ENCODE results near the gene TEPSIN. TPM values are rescaled to one million over a fixed set of nuclear protein-coding genes. Genes with fewer than 3 reads are reported as not detected.
A peak's percentile ranks its signal among the peaks of the same experiment; 100 is the strongest.

Gene TEPSIN, protein sequence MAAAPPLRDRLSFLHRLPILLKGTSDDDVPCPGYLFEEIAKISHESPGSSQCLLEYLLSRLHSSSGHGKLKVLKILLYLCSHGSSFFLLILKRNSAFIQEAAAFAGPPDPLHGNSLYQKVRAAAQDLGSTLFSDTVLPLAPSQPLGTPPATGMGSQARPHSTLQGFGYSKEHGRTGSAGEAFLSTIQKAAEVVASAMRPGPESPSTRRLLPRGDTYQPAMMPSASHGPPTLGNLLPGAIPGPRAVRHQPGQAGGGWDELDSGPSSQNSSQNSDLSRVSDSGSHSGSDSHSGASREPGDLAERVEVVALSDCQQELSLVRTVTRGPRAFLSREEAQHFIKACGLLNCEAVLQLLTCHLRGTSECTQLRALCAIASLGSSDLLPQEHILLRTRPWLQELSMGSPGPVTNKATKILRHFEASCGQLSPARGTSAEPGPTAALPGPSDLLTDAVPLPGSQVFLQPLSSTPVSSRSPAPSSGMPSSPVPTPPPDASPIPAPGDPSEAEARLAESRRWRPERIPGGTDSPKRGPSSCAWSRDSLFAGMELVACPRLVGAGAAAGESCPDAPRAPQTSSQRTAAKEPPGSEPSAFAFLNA
- 50.0 and 60.3 TPM in 2 replicates for polyA plus RNA-seq
- 24.0 and 34.8 TPM in 2 replicates for polyA minus RNA-seq

DNA sequence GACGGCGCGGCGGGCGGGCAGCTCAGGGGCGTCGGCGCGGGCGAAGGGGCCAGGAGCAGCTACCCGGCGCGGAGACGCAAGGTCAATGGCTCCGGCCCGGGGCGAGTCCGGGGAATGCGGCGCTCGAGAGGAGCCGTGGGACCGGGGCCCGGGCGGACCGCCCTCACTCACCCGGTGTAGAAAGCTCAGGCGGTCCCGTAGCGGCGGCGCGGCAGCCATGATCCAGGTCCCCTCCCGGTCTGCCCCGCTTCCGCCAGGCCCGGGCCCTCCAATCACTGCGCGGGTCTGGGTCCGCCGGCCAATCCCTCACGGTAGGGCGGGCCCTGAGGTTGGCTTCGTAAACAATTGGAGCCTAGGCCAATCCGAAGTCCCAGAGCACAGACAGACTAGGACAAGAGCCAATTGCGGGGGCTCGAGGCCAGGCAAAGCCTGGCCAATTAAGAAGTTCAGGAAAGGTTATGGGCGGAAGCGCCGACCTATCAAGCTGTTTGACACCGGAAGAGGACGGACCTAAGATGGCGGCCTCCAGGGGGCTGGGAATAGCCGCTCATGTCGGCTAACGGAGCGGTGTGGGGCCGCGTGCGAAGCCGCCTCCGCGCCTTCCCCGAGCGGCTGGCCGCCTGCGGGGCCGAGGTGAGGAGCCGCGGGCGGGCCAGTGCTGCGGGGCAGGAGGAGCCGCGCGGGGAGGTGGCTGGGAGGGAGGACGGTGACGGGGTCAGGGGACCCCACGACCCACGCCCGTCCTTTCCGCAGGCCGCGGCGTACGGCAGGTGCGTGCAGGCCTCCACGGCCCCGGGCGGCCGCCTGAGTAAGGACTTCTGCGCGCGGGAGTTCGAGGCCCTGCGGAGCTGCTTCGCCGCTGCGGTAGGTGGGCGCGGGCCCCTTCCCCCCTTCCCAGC is at the start of gene TEPSIN, which contains the start of gene NDUFAF8:
TEPSIN (minus strand) TSS at position 241 of the 899 bp plus-strand sequence; CDS start at position 219, 22 bp downstream.
NDUFAF8 (plus strand) TSS at position 504 of the 899 bp plus-strand sequence; CDS start at position 550, 46 bp downstream.
- Histone ChIP-seq H3K36me3 (ENCODE audit: insufficient read depth, low read length) (no peaks in the 10 kb centered on the region), H3K27ac (ENCODE audit: low read length) (peak within 1 kb of the TSS; percentile 57), H3K27me3 (ENCODE audit: insufficient read depth, low read depth, low read length) (no peaks in the 10 kb centered on the region), H3F3A (ENCODE audit: insufficient read depth, low read length, poor library complexity, severe bottlenecking) (no peaks in the 10 kb centered on the region), H4K20me1 (ENCODE audit: insufficient read depth) (no peaks in the 10 kb centered on the region), H3K9me2 (ENCODE audit: insufficient read depth, low read length) (no peaks in the 10 kb centered on the region), H2AFZ (ENCODE audit: low read depth, low read length) (peak within 1 kb of the TSS; percentile 8), H3K4me3 (ENCODE audit: low read length) (peak within 1 kb of the TSS; percentile 99), H3K9me3 (ENCODE audit: low read length) (no peaks in the 10 kb centered on the region), H3K79me2 (replicated peaks; ENCODE audit: insufficient read depth, low read length) (peaks cover 19% of the 10 kb centered on the region), H3K4me2 (ENCODE audit: low read length) (peak within 1 kb of the TSS; percentile 68), H3K9ac (ENCODE audit: low read length) (peak within 1 kb of the TSS; percentile 75)
- peak; percentile 71 for TF ChIP-seq POLR2AphosphoS5 (IDR thresholded peaks at IDR 0.05)
- peak; percentile 14 for TF ChIP-seq RAD21 (conservative IDR thresholded peaks at IDR 0.05)
- TF ChIP-seq SMC3 (conservative IDR thresholded peaks at IDR 0.05; ENCODE audit: poor library complexity), result no peak
- no peak for TF ChIP-seq EZH2 (IDR thresholded peaks at IDR 0.05; ENCODE audit: borderline replicate concordance, insufficient read depth, low read length, poor library complexity, severe bottlenecking)
- TF ChIP-seq EP300 (conservative IDR thresholded peaks at IDR 0.05; ENCODE audit: poor library complexity, severe bottlenecking), result peak; percentile 31
- TF ChIP-seq, protein P1, sequence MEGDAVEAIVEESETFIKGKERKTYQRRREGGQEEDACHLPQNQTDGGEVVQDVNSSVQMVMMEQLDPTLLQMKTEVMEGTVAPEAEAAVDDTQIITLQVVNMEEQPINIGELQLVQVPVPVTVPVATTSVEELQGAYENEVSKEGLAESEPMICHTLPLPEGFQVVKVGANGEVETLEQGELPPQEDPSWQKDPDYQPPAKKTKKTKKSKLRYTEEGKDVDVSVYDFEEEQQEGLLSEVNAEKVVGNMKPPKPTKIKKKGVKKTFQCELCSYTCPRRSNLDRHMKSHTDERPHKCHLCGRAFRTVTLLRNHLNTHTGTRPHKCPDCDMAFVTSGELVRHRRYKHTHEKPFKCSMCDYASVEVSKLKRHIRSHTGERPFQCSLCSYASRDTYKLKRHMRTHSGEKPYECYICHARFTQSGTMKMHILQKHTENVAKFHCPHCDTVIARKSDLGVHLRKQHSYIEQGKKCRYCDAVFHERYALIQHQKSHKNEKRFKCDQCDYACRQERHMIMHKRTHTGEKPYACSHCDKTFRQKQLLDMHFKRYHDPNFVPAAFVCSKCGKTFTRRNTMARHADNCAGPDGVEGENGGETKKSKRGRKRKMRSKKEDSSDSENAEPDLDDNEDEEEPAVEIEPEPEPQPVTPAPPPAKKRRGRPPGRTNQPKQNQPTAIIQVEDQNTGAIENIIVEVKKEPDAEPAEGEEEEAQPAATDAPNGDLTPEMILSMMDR (IDR thresholded peaks at IDR 0.05; ENCODE audit: poor library complexity, severe bottlenecking), result peak; percentile 53
- peak; percentile 98 for TF ChIP-seq MXI1 (conservative IDR thresholded peaks at IDR 0.05; ENCODE audit: poor library complexity, severe bottlenecking)

DNA sequence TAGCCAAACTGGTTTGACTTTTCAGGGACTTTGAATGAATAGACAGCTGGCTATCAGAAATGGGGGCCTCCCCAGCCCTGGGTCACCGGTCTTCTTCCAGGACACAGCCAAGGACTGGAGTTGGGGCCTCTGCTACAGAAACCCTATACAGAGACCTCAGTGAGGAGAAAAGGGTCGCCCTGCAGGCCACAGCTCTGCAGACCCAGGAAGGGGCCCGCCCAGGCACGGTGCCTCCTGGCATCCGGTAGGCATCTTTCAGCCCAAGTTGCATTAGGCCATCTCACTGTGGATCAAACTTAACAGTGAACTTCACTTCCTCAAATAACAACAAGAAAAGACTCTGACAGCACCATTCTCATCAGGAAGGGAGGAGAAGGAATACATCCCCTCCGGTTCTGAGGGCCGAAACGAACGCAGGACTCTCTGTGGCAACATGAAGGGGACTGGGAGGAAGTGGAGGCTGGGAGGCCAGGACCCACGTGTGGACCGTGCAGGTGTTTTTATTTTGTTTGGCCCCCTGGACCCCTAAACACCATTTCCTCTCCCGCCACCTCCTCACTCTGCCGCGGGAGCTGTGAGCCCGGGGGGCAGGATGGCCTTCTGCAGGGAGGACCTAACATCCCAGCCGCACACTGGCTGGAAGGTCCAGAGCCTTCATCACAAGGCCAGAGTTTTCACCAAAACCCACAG is 49.0 kb upstream of the TEPSIN start:
- Histone ChIP-seq H3K4me3 (ENCODE audit: low read length) (no peak overlapping the region), H3K9me2 (ENCODE audit: insufficient read depth, low read length) (no peaks in the 10 kb centered on the region), H3K79me2 (replicated peaks; ENCODE audit: insufficient read depth, low read length) (peaks cover 5% of the 10 kb centered on the region), H4K20me1 (ENCODE audit: insufficient read depth) (no peaks in the 10 kb centered on the region), H3F3A (ENCODE audit: insufficient read depth, low read length, poor library complexity, severe bottlenecking) (no peaks in the 10 kb centered on the region), H3K9me3 (ENCODE audit: low read length) (no peaks in the 10 kb centered on the region), H2AFZ (ENCODE audit: low read depth, low read length) (no peak overlapping the region), H3K27me3 (ENCODE audit: insufficient read depth, low read depth, low read length) (no peaks in the 10 kb centered on the region), H3K27ac (ENCODE audit: low read length) (no peak overlapping the region), H3K9ac (ENCODE audit: low read length) (no peak overlapping the region), H3K36me3 (ENCODE audit: insufficient read depth, low read length) (no peaks in the 10 kb centered on the region), H3K4me2 (ENCODE audit: low read length) (no peak overlapping the region)
- TF ChIP-seq EZH2 (IDR thresholded peaks at IDR 0.05; ENCODE audit: borderline replicate concordance, insufficient read depth, low read length, poor library complexity, severe bottlenecking), result no peak
- no peak for TF ChIP-seq POLR2AphosphoS5 (IDR thresholded peaks at IDR 0.05)
- TF ChIP-seq EP300 (conservative IDR thresholded peaks at IDR 0.05; ENCODE audit: poor library complexity, severe bottlenecking), result no peak
- no peak for TF ChIP-seq RAD21 (conservative IDR thresholded peaks at IDR 0.05)
- no peak for TF ChIP-seq SMC3 (conservative IDR thresholded peaks at IDR 0.05; ENCODE audit: poor library complexity)
- no peak for TF ChIP-seq MXI1 (conservative IDR thresholded peaks at IDR 0.05; ENCODE audit: poor library complexity, severe bottlenecking)
- TF ChIP-seq, protein P2, sequence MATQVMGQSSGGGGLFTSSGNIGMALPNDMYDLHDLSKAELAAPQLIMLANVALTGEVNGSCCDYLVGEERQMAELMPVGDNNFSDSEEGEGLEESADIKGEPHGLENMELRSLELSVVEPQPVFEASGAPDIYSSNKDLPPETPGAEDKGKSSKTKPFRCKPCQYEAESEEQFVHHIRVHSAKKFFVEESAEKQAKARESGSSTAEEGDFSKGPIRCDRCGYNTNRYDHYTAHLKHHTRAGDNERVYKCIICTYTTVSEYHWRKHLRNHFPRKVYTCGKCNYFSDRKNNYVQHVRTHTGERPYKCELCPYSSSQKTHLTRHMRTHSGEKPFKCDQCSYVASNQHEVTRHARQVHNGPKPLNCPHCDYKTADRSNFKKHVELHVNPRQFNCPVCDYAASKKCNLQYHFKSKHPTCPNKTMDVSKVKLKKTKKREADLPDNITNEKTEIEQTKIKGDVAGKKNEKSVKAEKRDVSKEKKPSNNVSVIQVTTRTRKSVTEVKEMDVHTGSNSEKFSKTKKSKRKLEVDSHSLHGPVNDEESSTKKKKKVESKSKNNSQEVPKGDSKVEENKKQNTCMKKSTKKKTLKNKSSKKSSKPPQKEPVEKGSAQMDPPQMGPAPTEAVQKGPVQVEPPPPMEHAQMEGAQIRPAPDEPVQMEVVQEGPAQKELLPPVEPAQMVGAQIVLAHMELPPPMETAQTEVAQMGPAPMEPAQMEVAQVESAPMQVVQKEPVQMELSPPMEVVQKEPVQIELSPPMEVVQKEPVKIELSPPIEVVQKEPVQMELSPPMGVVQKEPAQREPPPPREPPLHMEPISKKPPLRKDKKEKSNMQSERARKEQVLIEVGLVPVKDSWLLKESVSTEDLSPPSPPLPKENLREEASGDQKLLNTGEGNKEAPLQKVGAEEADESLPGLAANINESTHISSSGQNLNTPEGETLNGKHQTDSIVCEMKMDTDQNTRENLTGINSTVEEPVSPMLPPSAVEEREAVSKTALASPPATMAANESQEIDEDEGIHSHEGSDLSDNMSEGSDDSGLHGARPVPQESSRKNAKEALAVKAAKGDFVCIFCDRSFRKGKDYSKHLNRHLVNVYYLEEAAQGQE (IDR thresholded peaks at IDR 0.05; ENCODE audit: borderline replicate concordance), result no peak
